Epithelial cell of prostate (primary cell): ENCODE results near the gene SLC15A4.
"Not testable (repeated sequence)": the region's sequence is repeated elsewhere in the genome, so short reads cannot be mapped to it uniquely, and the experiment has no call there.

Source experiments
- DNase-seq: peaks from one replicate; pipeline ENCODE4 v3.0.0-alpha.2; 2011; ENCODE audit warnings: low read depth, low spot score
- H3K27ac ChIP-seq: fragments of 450-650 bp; 2 replicates; pipeline ENCODE4 v1.5.1; 2017; ENCODE audit warnings: mild to moderate bottlenecking

SLC15A4 gene

DNA sequence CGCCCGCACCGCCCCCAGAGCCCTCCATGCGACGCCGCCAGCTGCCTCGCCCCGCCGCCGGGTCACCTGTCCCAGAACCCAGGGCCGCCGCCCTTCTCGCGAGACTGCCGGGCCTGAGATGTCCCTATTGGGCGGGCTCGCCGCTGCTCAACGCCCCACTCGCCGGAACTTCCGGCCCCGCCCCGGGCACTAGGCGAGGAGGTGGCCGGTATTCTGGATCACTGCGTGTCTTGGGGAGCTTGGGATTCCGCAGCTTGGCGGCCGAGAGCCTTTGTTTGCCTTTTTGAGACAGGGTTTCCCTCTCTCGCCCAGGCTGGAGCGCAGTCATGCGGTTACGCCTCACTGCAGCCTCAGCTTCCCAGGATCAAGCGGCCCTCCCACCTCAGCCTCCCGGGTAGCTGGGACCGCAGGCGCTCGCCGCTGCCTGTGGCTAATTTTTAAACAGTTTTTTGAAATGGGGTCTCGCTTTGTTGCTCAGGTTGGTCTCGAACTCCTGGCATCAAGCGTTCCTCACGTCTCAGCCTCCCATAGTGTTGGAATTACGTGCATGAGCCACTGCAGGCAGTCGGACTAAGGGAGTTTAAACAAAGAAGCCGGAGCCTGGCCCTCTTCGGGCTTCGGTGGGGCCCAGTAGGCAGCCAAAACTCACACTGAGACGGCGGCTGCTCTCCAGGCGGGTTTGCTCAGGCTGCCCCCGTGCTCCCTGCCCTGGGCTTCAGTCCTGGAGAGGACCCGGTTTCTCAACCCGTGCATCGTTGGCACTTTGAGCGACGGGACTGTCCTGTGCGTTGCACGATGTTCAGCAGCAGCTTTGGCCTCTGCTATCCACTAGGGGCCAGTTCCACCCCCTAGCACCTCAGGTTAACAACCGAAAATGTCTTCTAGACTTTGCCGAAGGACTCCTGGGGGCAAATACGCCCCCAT is at the start of gene SLC15A4:
TSS of gene SLC15A4 (minus strand) at position 43 of the 924 bp plus-strand sequence. CDS start at position 28, 15 bp downstream.
- peak; percentile 62 for DNase-seq
- peak within 1 kb of the TSS; percentile 74 for H3K27ac ChIP-seq

DNA sequence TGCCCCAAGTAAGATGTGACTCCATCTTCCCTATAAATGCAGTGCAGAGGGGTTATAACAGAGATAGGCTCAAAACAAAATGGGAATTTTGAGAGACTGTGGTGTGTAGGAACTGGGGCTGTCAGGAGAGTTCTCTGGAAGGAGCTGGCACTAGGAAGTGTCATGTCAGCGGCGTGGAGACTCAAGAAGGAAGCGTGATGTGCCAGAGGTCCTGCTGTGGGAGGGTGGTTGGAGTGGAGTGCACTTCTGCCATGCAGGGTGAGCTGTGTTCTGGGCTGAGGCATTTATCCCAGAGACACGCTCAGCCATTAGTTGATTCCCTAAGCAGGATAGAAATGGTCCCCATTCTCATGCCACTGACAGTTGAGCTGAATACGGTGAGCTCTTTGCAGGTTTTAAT is 48.5 kb upstream of the SLC15A4 start:
- no peak for DNase-seq
- H3K27ac ChIP-seq: no peak overlapping the region

DNA sequence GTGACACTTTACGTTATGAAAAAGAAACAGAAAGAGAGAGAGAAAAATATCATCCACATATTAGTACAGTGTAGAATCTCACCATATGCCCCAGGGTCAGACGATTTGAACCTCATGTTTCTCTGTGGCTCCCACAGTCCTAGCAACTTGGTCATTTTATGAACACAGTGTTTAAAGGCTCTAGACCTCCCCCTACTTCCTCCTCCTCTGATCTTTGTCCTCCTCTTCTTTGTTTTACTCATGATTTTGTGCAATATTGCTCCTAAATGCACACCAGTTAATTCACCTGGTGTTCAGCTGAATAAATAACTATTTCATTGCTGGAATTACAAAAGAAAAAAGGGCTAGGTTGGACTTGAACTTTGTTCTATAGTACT is 47.7 kb upstream of the SLC15A4 start:
- no peak overlapping the region for H3K27ac ChIP-seq
- no peak for DNase-seq

DNA sequence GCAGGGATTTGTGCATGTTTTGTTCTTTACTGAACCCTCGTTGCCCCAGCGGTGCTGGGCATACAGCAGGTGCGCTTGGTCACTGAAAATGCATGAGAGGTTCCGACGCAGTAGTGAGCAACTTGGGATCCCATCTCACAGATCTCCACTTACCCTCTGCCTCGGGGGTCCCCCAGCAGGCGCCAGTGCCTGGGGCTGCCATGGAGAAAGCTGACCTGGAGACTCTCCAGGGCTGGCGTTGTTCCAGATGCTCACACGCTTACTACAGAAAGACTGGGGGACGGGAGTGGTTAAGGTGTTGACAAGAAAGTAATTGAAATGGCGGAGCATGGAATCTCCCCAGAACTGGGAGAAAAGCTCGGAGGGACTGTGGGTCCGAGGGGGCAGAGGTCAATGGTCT is 43.7 kb upstream of the SLC15A4 start:
- H3K27ac ChIP-seq: no peak overlapping the region
- no peak for DNase-seq

DNA sequence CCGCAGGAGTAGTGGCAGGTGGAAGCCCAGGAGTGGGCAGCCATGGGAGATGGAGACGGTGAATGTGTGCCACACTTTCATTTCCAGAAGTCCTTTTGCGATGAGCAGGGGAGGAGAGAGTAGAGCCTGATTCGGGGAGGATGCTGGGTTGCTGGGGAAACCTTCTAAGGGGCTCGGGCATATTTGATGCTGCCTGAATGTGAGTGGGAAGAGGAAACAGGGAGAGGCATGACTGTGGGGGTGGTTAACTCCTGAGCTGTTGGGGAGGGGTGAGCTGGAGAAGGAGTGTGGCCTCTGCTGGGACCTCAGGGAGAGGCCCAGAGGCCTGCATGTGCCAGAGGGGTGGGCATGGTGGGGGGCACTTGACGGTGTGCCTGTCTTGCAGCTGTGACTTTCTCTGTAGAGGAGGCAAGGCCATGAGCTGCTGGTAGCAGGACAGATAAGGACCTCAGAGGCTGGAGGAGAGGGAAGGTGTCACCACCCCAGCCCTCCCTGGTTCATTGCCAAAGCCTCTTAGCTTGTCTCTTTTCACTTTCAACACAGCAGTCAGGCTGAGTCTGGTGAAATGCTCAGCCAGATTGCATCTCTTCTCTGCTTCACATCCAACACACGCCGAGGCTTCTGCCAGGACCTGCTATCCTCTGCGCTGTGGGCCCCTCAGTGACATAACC is 40.9 kb upstream of the SLC15A4 start:
- DNase-seq: no peak
- H3K27ac ChIP-seq: no peak overlapping the region

DNA sequence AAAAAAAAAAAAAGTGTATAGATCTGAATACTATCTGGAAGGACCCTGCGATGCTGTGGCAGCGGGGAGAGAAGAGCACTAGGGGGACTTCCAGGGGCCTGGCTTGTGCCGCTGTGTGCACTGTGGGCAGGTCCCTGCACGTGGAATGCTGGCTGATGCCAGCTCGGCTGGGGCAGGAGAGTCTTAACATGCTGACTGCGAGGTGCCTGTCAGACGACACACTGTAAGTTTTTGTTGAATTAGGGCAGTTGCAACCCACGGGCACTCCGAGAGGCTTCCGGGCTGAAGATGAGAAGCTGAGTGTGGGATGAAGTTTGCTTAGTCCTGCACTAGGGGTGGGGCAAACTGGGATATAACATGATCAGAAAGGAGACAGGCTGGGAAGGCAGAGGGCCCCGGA is 40.2 kb upstream of the SLC15A4 start:
- DNase-seq: no peak

DNA sequence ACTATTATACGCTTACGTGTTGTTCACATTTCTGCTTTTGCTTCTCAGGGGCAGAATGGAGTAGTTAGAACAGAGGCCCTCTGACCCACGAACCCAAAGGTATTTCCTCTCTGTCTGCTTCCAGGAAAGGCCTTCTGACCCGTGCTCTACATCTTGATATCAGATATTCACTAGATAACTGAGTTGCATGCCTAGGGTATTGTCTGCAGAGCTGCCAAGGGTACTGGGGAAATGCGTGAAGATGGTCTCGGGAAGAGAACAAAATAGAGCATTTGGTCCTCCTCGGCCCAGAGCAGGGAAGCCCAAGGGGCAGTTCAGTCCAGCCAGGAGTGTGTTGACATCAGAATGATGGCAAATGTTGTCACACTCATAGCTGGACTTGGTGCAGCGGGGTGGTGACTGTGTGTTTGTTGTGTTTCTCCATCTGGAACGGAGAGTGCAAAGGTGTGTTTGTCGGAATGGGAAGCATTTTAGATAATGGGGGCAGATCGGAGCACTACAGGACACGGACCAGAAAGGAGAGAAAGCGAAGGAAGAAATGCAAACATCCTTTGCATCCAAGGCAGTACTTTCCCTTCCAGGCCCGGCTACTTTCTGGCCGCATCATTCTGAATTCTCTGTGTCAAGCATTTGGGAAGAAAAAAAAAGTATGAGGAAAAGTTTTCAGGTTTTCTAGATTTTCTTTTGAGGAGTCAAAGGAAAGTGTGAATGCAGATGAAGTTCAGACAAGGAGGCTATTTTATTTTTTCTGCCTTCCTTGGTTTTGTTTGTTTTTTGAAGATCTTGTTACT is 37.7 kb upstream of the SLC15A4 start:
- no peak for DNase-seq
- H3K27ac ChIP-seq: no peak overlapping the region

More for the DNA sequence above, 40.2 kb upstream of the SLC15A4 start:
- H3K27ac ChIP-seq: no peak overlapping the region

DNA sequence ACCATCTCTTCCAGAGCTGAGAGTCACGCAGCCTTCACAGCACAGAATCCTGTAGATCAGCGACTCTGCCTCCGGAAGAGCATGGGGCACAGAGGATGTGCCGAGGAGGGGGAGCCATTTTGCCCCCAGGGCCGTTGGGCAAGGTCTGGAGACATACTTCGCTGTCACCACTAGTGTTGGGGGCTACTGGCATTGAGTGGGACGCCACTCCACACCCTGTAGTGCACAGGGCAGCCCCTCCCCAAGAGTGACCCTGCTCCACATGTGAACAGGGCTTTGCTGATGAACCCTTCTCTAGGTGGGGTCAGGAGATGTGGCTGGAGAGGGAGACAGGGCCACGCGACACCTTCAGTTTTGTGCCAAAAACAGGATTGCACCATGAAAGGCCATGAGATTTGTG is 35.6 kb upstream of the SLC15A4 start:
- H3K27ac ChIP-seq: no peak overlapping the region
- DNase-seq: no peak

DNA sequence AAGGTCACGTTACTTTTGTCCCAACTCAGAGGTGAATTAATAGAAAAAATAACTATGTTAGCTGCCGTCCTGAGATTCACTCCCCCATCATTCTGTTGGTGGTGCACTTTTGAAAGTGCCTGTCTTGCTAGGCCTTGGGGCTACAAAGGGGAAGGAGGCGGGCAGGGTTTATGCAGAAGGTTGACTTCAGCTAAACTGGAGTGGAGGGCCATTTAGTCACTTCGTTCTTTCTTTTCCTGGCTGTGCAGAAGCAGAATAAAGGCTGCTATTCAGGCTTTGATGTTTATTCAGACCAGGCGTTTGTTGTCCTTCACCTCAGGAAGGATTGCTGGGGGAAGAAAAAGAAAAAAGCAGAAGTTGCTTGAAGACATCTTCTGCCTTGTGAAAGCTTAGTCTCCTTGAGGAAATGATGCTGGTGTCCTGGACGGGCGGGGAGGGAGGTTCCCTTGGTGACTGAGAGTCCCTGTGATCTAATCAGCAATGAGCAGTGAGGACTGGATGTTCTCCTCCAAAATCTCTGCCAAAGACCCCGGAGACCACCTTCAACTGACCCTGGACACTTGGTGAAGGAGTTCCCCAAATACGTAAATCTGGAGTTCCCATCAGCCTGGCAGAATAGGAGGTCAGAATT is 33.5 kb upstream of the SLC15A4 start:
- no peak for DNase-seq
- no peak overlapping the region for H3K27ac ChIP-seq

DNA sequence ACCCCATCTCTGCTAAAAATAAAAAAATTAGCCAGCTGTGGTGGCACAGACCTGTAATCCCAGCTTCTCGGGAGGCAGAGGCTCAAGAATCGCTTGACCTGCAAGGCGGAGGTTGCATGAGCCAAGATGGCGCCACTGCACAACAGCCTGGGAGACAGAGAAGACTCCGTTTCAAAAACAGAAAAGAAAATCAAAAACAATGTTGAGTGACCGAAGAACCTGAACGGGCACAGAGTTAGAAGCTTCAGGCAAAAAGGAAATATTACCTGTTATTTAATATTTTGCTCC is 33.0 kb upstream of the SLC15A4 start:
- no peak for DNase-seq
- no peak overlapping the region for H3K27ac ChIP-seq

DNA sequence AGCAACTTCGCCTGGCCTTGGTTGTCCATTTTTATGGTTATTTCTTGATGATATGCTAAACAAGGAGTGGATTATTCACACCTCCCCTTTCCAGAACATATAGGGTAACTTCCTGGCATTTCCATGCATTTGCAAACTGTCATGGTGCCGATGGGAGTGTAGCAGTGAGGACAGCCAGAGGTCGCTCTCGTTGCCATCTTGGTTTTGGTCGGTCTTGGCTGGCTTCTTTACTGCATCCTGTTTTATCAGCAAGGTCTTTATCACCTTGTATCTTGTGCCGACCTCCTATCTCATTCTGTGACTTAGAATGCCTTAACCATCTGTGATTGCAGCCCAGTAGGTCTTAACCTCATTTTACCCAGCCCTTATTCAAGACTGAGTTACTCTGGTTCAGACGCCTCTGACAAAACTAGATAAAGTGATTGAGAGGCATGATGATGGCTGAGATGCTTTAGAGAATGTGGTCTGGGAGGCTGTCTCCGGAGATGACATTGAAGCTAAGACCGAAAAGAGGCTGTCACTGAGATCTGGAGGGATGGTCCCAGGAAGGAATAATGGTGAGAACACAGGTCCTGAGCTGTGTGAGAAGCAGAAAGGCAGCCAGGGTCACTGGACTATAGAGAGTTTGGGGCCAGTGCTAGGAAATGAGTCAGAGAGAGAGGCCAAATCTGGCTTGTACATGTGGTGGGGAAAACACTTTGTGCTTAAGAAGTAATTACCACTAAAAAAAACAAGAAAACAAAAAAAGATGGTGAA is 32.5 kb upstream of the SLC15A4 start:
- H3K27ac ChIP-seq: no peak overlapping the region
- DNase-seq: no peak

DNA sequence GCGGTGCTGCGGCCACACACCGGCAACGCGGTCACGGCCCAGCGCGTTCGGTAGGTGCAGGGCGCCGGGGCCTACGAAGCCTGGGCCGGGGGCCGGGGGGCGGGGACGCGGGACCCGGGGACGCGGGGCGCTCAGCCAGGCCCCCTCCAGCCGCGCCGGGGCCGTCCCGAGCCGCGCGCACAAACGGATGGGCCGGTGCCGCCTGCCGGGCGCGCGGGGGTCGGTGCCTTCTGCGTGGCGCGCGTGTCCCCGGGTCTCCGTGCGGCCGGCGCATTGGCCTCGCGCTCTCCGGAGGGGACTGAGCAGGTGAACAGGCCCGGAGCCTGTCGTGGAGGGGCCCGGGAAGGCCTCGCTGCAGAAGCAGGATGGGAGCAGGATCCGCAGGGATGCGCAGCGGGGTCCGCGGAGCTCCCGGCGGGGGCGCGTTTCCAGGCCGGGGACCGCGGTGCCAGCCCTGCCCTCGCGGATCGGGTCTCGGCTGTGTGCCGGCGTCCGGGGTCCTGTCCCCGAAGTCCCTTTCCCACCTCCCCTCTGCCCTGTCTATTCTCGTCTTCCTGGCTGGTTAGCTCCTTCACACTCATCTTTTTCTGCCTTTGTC is 29.9 kb upstream of the SLC15A4 start:
- no peak for DNase-seq

DNA sequence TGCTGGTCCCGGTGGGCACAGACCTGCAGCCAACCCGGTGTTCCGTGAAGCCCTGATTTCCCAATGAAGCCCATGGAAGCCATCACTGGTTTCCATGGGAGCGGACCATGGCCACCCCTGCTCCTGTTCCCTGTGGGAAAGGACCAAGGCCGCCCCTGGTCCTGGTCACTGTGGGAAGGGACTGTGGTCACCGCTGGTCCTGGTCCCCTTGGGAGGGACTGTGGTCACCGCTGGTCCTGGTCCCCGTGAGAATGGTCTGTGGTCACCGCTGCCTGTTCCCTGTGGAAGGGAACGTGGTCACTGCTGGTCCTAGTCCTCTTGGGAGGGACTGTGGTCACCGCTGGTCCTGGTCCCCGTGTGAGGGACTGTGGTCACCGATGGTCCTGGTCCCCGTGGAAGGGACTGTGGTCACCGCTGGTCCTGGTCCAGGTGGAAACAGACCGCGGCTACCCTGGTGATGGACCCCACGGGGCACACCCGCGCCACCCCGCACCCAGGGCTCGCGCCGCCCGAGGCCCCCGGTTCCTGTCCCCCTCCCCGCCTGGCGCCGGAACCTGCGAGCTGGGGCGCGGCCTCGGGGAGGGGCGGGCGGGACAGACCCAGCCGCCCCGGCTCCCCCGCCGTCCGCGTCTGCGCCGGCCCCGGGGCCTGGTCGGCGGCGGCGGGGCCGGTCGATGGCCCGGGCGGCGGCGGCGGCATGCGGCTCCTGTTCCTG is 29.3 kb upstream of the SLC15A4 start, which contains the start of gene GLT1D1:
TSS of gene GLT1D1 (plus strand) at position 594 of the 715 bp plus-strand sequence. CDS start at position 698, 104 bp downstream.
- no peak for DNase-seq
- H3K27ac ChIP-seq: no peak within 1 kb of the TSS

More for the DNA sequence above, 29.9 kb upstream of the SLC15A4 start:
- H3K27ac ChIP-seq: no peak overlapping the region

DNA sequence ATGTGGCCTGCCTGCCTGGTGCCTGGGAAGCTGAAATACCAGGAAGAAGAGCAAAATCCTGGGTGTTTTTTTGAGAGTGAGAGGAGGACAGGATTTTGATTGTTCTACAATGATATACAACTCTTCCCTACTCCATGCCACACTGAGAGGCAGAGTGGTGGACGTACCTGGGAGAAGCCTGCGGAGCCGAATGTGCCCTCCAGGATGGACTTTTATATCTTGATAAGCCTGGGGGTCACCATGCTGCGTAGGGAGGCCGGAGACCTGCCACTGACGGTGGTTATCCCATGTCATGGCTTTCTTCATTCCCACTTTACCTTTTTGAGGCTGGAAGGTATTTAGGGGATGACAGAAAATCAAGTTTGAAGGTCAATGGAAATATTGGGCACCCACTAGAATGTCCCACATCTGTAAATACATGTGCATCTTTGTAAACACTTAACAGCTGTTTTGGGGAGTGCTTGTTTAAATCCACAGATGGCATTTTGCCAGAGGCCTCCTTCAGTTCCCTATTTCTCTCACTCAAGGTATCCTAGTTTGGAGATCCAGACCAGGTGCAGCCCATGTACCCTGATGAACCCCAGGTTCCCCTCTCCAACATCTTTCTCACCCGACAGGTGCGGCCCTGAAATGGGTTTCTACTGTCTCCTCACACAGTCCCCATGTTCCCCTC is 28.4 kb upstream of the SLC15A4 start:
- no peak overlapping the region for H3K27ac ChIP-seq
- no peak for DNase-seq

DNA sequence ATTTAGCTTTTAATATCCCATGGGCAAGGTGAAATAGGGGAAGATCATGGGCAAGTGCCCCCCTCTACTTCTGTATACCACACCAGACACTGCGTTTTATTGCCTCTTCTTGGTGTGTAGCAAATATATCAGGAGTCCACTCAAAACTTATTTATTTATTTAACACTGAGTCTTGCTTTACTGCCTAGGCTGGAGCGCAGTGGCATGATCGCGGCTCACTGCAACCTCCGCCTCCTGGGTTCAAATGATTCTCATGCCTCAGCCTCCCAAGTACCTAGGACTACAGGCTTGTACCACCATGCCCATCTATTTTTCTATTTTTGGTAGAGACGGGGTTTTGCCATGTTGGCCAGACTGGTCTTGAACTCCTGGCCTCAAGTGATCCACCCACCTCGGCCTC is 27.7 kb upstream of the SLC15A4 start:
- not testable (repeated sequence) for H3K27ac ChIP-seq, DNase-seq

DNA sequence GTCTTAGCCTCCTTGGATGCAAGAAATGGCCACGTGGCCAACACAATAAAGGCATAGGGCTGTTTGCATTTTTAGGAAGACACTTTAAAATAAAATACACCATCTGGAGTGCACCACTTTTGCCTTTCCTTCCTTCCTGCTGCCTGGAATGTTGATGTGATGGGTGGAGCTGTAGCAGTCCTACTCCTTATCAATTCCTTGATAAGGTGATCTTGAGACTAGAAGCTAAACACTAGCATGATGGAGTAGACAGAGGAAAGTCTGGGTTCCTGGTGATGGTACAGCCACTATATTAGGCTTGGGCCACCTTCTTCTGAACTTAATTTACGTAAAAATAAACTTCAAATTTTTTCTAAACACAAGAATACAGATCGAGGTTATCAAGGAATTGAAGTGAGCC is 26.6 kb upstream of the SLC15A4 start:
- no peak for DNase-seq
- H3K27ac ChIP-seq: no peak overlapping the region

DNA sequence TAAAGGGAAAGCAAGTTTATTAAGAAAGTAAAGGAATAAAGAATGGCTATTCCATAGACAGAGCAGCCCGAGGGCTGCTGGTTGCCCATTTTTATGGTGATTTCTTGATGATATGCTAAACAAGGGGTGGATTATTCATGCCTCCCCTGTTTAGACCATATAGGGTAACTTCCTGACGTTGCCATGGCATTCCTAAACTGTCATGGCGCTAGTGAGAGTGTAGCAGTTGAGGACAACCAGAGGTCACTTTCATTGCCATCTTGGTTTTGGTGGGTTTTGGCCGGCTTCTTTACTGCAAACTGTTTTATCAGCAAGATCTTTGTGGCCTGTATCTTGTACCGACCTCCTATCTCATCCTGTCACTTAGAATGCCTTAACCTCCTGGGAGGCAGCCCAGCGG is 26.0 kb upstream of the SLC15A4 start:
- not testable (repeated sequence) for H3K27ac ChIP-seq, DNase-seq

DNA sequence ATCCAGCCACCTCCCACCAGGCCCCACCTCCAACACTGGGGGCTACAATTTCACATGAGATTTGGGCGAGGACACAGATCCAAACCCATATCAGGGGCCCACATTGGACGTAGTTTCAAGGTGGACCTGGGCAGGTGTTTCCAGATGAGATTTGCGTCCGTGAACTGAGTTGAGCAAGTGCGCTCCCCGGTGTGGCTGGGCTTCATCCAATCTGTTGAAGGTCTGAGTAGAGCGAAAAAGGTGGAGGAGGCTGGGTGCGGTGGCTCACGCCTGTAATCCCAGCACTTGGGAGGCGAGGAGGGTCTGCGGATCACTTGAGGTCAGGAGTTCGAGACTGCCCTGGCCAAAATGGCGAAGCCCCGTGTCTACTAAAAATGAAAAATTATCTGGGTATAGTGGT is 24.6 kb upstream of the SLC15A4 start:
- H3K27ac ChIP-seq: no peak overlapping the region
- no peak for DNase-seq
